OCI-LY3 (cell line): Measurements from ENCODE around the gene RAPGEF2.

Experiments
- CTCF ChIP-seq: fragments of 200-600, 300-600 bp; sonication (generic); IDR thresholded peaks from 2 replicates; pipeline ENCODE4 v1.5.1; 2014; ENCODE audit warnings: antibody characterized with exemption, low read length, low read depth
- EZH2phosphoT487 ChIP-seq: fragments of 200-600 bp; shearing (Covaris generic); IDR thresholded peaks from 2 replicates; pipeline ENCODE4 v1.6.1; 2018; ENCODE audit warnings: antibody characterized with exemption, mixed run types, low read depth

- no peak for TF ChIP-seq CTCF
- TF ChIP-seq EZH2phosphoT487, result no peak
These were observed 55.3 kb downstream of the RAPGEF2 start for GRCh38 chr4:159158083-159158617.
